Activated T-helper 1 cell treated with anti-CD3 and anti-CD28 coated beads, Interleukin-12 subunit alpha, Interleukin-12 subunit beta, Interleukin-2, Interleukin-4 antibody, amounts not matched to agents 30 ng/mL and 10 ng/mL and 1 ng/mL, durations not matched to agents 14 hours and 24 hours and 36 hours (primary cell): Measurements from ENCODE around the gene EIF2AK2. TPM values are rescaled to one million over a fixed set of nuclear protein-coding genes. Genes with fewer than 3 reads are reported as not detected.

Experiments
- DNase-seq: peaks from one replicate; pipeline ENCODE4 v3.0.0; 2021; ENCODE audit warnings: low spot score
- H3K27ac Mint-ChIP-seq: one replicate; pipeline ENCODE4 v1.8.0; 2021; ENCODE audit warnings: mild to moderate bottlenecking, mixed read lengths
- H3K27me3 Mint-ChIP-seq: one replicate; pipeline ENCODE4 v1.8.0; 2022; ENCODE audit warnings: mild to moderate bottlenecking, moderate library complexity, mixed read lengths; ENCODE audit not compliant: insufficient read depth
- H3K36me3 Mint-ChIP-seq: one replicate; pipeline ENCODE4 v1.8.0; 2021; ENCODE audit warnings: low read depth, mixed read lengths
- H3K4me1 Mint-ChIP-seq: one replicate; pipeline ENCODE4 v1.8.0; 2021; ENCODE audit warnings: low read depth, mixed read lengths
- H3K4me3 Mint-ChIP-seq: one replicate; pipeline ENCODE4 v1.8.0; 2021; ENCODE audit warnings: mild to moderate bottlenecking, moderate library complexity, mixed read lengths
- H3K9me3 Mint-ChIP-seq: one replicate; pipeline ENCODE4 v1.8.0; 2021; ENCODE audit warnings: mixed read lengths
- intact Hi-C: fragments of 100-400 bp; cut with micrococcal nuclease; formaldehyde crosslinking; loops from one replicate; pipeline ENCODE4 v1.15.1; 2024
- total RNA-seq: library from RNA; stranded (reverse); gene quantifications from 2 replicates; pipeline ENCODE4 v1.2.3, GENCODE V29; 2022

Gene EIF2AK2
- total RNA-seq, 1 donor from 2014 or later = 40.5 TPM

DNA sequence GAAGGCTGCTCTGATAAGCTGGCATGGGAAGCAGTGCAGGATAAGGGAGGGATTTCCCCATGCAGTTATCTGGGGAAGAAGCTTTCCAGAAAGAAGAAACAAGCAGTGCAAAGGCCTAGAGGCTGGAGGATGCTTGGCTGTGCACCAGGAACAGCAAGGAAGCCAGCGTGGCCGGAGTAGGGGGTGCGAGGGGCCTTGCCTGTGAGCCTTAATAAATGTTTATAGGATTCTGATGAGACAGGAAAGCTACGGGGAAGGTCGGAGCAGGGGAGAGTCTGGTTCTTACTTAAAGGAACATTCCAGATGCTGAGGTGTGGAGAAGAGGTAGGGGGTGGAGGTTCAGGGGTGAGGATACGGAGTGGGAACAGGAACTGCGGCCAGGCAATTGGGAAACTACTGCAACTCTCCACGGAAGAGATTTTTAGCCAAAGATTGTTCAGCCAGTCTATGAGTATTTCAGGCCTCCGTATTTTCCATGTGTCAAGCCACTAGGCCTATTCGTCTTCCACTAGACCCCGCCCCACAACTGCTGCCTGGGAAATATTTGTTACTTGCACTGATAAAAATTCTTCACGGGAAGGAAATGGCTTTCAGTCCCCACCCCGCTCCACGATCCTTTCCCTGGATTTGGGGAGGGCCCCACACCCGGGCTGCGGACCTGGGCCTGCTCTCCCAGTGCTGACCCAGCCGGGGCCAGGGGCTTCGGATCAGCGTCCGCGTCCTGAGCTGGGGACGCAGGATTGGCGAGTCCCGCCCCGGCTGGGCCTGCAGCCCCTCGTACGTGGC lies 516 bp downstream of the EIF2AK2 start:
- Mint-ChIP-seq H3K4me3 (peak overlapping the region; percentile 89), H3K27me3 (no peaks in the 10 kb centered on the region), H3K9me3 (no peaks in the 10 kb centered on the region), H3K36me3 (peaks cover 28% of the 10 kb centered on the region), H3K27ac (peak overlapping the region; percentile 93), H3K4me1 (peaks cover 50% of the 10 kb centered on the region)
- no peak for DNase-seq
- intact Hi-C loops = loop anchor here (1.0 to 5.0 kb wide), 4 partner anchors 40 to 189 kb away; partner anchors contain the start of genes CEBPZOS, GPATCH11, HEATR5B and STRN

DNA sequence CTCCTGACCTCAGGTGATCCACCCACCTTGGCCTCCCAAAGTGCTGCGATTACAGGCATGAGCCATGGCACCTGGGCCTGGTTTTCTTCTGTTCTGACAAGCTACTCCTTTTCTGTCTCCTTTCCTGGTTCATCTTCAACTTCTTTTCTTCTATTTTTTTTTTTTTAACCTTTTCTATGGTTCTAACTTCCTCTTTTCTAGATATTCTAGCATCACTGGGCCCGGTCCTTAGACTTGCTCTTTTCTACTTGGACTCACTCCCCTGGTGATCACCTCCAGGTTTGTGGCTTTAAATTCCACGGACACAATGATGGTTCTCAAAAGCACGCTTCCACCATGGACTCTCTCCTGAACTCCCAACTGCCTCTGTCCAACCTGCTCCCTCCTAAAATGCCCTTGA lies 2.0 kb downstream of the EIF2AK2 start:
- Mint-ChIP-seq H3K4me1 (peaks cover 62% of the 10 kb centered on the region), H3K27ac (peak overlapping the region; percentile 81), H3K27me3 (no peaks in the 10 kb centered on the region), H3K9me3 (no peaks in the 10 kb centered on the region), H3K4me3 (peak overlapping the region; percentile 89), H3K36me3 (peaks cover 34% of the 10 kb centered on the region)
- intact Hi-C loops = loop anchor here (5.0 kb wide), 1 partner anchor 187 kb away; the partner anchor contains the start of gene STRN
- no peak for DNase-seq

DNA sequence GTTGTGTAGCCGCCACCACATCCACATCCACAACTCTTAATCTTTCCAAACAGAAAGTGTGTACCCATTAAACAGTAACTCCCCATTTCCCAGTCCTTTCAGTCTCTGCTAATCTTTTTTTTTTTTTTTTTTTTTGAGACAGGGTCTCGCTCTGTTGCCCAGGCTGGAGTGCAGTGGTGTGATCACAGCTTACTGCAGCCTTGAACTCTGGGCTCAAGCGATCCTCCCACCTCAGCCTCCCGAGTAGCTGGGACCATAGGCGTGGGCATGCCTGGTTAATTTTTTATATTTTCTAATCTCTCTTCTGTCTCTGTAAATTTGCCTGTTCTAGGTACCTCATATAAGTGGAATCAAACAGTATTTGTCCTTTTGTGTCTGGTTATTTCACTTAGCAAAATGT lies 3.6 kb downstream of the EIF2AK2 start:
- no peak for DNase-seq
- Mint-ChIP-seq H3K27ac (peak overlapping the region; percentile 50), H3K4me1 (peaks cover 65% of the 10 kb centered on the region), H3K9me3 (no peaks in the 10 kb centered on the region), H3K36me3 (peaks cover 44% of the 10 kb centered on the region), H3K4me3 (no peak overlapping the region), H3K27me3 (no peaks in the 10 kb centered on the region)
- intact Hi-C loops = no loop called here

DNA sequence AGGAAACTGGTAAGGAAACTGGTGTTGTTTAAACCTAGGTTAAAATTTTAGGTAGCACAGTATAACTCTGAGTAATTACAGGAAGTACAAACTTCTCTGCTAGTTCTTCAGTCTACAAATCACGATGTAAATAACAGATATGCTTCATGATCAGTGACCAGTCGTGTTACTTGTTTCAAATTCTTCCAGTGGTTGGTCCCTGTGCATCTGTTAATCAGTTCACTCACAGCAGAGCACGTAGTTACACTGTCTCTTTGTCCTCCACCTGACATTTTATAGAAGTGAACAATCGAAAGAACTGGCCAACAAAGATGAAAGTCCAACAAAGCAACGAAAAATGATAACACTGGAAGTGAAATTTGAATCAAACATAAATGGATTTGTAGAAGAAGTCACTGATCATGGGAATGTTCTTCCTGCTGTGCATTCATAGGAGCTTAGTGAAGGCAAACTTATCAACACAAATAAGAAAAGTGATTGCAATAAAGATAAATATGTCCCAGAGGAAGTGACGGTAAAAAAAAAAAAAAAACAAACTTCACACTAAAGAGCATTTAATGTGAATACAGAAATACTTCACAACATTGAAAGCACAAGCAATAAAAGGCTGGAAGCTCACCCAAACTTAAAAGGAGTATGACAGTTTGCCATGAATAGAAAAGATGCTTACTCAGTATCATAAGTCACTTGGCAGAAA lies 7.0 kb downstream of the EIF2AK2 start:
- Mint-ChIP-seq H3K9me3 (no peaks in the 10 kb centered on the region), H3K4me1 (peaks cover 44% of the 10 kb centered on the region), H3K4me3 (peak overlapping the region; percentile 3), H3K27me3 (no peaks in the 10 kb centered on the region), H3K27ac (peak overlapping the region; percentile 24), H3K36me3 (peaks cover 56% of the 10 kb centered on the region)
- DNase-seq = no peak
- intact Hi-C loops = loop anchor here (1.0 kb wide), 1 partner anchor 8 kb away; no protein-coding TSS in a partner anchor

DNA sequence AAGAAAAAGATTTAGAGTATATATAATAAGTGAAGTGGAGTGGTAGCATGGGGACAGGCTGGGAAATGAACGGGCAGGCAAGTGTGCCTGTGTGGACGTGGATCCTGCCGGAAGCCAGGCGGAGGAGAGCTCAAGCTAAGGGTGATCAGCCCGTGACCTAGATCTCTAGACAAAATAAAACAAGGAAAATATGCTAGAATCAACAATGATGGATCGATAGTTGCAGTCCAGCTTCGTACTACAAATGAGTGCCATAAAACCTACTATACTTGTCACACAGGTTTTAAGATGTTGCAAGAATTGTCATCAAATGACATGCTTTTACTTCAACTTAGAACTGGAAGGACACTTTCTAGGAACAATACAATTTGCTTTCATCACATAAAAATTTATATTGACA lies 8.5 kb downstream of the EIF2AK2 start:
- H3K27me3 Mint-ChIP-seq = no peaks in the 10 kb centered on the region
- no peak for DNase-seq
- no peak overlapping the region for H3K27ac Mint-ChIP-seq
- peaks cover 32% of the 10 kb centered on the region for H3K4me1 Mint-ChIP-seq
- intact Hi-C loops = no loop called here
- no peaks in the 10 kb centered on the region for H3K9me3 Mint-ChIP-seq
- H3K36me3 Mint-ChIP-seq = peaks cover 48% of the 10 kb centered on the region
- H3K4me3 Mint-ChIP-seq = no peak overlapping the region

DNA sequence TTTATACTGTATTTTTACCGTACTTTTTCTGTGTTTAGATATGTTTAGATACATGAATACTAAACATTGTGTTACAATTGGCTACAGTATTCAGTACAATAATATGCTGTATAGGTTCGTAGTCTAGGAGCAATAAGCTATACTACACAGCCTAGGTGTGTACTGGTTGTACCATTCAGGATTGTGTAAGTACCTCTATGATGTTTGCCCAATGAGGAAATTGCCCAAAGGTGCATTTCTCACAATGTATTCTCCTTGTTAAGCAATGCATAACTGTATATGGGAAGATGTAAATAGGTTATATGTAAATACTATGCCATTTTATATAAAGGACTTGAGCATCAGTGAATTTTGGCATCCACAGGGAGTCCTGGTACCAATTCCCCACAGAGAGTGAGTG lies 10.7 kb downstream of the EIF2AK2 start:
- Mint-ChIP-seq H3K4me1 (peaks cover 13% of the 10 kb centered on the region), H3K9me3 (no peaks in the 10 kb centered on the region), H3K27me3 (no peaks in the 10 kb centered on the region), H3K36me3 (peaks cover 46% of the 10 kb centered on the region), H3K4me3 (no peak overlapping the region), H3K27ac (no peak overlapping the region)
- no peak for DNase-seq
- intact Hi-C loops = no loop called here

DNA sequence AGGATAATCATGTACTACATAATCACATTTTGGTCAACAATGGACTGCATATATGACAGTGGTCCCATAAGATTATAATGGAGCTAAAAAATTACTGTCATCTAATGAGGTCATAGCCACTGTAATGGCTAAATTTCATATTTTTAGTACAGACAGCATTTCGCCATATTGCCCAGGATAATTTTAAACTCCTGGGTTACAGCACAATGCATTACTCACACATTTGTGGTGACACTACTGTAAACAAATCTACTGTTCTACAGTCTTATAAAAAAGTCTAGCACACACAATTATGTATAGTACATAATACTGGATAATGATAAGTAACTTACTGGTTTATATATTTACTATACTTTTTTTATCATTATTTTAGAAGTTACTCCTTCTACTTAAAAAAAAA lies 12.8 kb downstream of the EIF2AK2 start:
- no peak for DNase-seq
- H3K4me3 Mint-ChIP-seq = no peak overlapping the region
- no peaks in the 10 kb centered on the region for H3K9me3 Mint-ChIP-seq
- no peaks in the 10 kb centered on the region for H3K4me1 Mint-ChIP-seq
- no peaks in the 10 kb centered on the region for H3K27me3 Mint-ChIP-seq
- no peak overlapping the region for H3K27ac Mint-ChIP-seq
- intact Hi-C loops = no loop called here
- H3K36me3 Mint-ChIP-seq = peaks cover 50% of the 10 kb centered on the region

DNA sequence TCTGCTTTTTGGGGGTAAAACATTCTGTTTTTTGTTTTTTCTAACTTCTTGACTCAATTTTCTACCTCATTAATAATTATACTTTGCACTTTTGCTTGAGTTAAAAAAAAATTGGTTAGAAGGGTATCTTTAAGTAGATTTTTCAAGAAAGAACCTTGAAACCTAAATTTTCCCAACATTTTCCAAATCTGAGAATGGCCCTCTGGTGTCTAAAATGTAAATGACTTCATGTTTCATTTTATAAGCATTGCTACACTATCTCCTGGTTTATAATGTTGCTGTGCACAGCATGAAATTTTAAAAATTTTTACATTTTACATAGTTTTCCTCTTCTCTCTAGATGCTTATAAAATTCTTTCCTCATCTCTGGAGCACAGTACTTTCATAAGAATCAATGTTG lies 14.2 kb downstream of the EIF2AK2 start:
- Mint-ChIP-seq H3K4me1 (no peaks in the 10 kb centered on the region), H3K36me3 (peaks cover 43% of the 10 kb centered on the region), H3K9me3 (no peaks in the 10 kb centered on the region), H3K27me3 (no peaks in the 10 kb centered on the region), H3K27ac (no peak overlapping the region), H3K4me3 (no peak overlapping the region)
- DNase-seq = no peak
- intact Hi-C loops = no loop called here

DNA sequence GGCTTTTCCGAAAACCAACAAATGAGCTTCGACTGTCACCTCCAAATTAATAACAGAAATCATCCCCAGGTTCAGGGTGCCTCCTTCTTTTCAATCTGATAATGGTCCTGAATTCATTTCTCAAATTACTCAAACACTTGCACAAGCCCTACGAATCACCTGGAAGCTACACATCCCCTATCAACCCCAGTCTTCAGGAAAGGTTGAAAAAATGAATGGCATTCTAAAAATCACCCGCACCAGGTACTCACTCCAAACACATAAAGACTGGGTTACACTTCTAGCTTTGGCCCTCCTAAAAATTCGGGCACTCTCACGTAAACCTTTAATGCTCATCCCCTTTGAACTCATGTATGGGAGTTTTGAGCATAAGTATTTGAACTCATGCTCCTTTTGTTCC lies 23.9 kb downstream of the EIF2AK2 start:
- intact Hi-C loops = no loop called here
- H3K36me3 Mint-ChIP-seq = peaks cover 50% of the 10 kb centered on the region
- no peaks in the 10 kb centered on the region for H3K9me3 Mint-ChIP-seq

DNA sequence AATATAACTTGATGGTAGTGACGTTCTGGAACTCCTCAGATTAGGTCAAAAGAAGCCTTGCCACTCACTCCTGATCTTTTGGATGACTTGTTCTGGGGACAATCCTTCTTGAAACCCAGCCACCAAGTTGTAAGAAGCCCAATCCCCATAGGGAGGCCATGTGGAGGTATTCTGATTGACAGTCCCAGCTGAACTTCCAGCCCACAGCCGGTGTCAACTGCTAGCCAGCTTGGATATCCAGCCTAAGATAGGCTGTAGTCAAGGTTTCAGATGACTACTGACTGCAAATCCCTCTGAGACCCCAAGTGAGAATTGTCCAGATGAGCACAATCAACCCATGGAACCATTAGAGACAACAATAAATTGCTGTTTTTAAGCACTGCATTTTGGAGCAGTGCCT lies 31.4 kb downstream of the EIF2AK2 start:
- no peak for DNase-seq
- no peaks in the 10 kb centered on the region for H3K27me3 Mint-ChIP-seq
- H3K4me3 Mint-ChIP-seq = no peak overlapping the region
- no peaks in the 10 kb centered on the region for H3K9me3 Mint-ChIP-seq
- H3K36me3 Mint-ChIP-seq = peaks cover 51% of the 10 kb centered on the region
- H3K27ac Mint-ChIP-seq = no peak overlapping the region
- peaks cover 7% of the 10 kb centered on the region for H3K4me1 Mint-ChIP-seq
- intact Hi-C loops = no loop called here

More for the DNA sequence above, 23.9 kb downstream of the EIF2AK2 start:
- DNase-seq = no peak
- Mint-ChIP-seq H3K4me1 (no peaks in the 10 kb centered on the region), H3K27ac (no peak overlapping the region), H3K27me3 (no peaks in the 10 kb centered on the region), H3K4me3 (no peak overlapping the region)

DNA sequence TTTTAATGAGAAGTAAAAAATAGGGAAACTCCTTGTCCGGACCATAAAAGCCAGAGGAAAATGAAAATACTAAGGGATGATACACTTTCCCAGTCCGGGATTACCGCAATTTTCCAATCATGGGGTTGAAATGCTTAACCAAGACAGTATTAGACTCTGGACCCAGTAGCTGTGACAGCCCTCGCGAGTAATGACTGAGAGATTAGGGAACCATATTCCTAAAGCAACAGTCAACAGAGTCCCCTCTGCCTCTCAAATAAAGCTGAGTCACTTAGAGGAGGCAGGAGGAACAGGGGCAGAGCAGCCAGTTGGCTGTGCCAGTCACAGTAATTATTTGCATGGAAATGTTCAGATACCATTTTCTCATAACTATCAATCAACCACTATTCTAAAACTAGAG lies 37.6 kb downstream of the EIF2AK2 start:
- Mint-ChIP-seq H3K4me3 (no peak overlapping the region), H3K4me1 (peaks cover 13% of the 10 kb centered on the region), H3K27me3 (no peaks in the 10 kb centered on the region), H3K9me3 (no peaks in the 10 kb centered on the region), H3K27ac (no peak overlapping the region), H3K36me3 (peaks cover 32% of the 10 kb centered on the region)
- intact Hi-C loops = no loop called here
- no peak for DNase-seq

DNA sequence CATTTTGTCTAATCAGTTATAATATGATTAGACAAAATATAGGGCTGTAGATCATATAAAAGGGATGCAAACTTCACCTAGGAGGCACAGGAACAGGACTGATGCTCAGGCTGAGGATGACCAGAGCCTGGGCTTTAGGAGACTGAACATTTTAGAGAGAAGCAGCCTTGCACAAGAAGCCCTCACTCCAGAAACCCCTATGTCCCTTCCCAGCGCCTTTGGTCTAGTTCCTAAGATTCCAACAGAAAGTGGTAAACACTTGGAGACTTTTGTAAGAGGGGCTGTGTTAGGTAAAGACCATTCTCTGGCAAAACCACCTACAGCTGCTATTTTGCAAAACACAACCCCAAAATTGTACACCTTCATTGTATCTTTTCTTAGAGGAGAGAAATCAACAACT lies 39.2 kb downstream of the EIF2AK2 start:
- H3K27ac Mint-ChIP-seq = no peak overlapping the region
- no peak overlapping the region for H3K4me3 Mint-ChIP-seq
- no peak for DNase-seq
- intact Hi-C loops = no loop called here
- peaks cover 27% of the 10 kb centered on the region for H3K36me3 Mint-ChIP-seq
- H3K9me3 Mint-ChIP-seq = no peaks in the 10 kb centered on the region
- no peaks in the 10 kb centered on the region for H3K27me3 Mint-ChIP-seq
- peaks cover 13% of the 10 kb centered on the region for H3K4me1 Mint-ChIP-seq

DNA sequence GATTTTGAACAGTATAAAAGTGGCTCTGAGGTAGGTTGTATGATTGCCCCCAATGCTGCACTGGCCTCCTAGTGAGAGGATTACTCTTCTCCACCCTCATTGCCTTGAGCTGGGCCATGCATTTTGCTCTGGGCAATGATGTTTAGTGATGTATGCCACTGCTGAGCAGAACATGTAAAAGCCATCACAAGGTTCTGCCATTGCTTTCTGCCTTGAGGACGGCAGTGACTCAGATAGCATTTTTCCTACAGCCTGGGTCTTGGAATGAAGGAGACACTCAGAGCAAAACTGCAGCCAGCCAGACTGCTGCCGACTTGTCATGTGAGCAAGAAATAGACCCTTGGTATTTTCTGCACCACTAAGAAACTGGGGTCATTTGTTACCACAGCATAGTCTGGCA lies 44.8 kb downstream of the EIF2AK2 start:
- Mint-ChIP-seq H3K27ac (no peak overlapping the region), H3K36me3 (peaks cover 42% of the 10 kb centered on the region), H3K4me3 (no peak overlapping the region), H3K4me1 (peaks cover 16% of the 10 kb centered on the region), H3K27me3 (no peaks in the 10 kb centered on the region), H3K9me3 (no peaks in the 10 kb centered on the region)
- intact Hi-C loops = no loop called here
- DNase-seq = no peak
